Daoy (cell line): Measurements from ENCODE around the gene ZACN. TPM values are rescaled to one million over a fixed set of nuclear protein-coding genes. Genes with fewer than 3 reads are reported as not detected.

Experiments used
- DNase-seq: peaks from one replicate; pipeline ENCODE4 v3.0.0-alpha.2; 2015; ENCODE audit warnings: low read depth
- total RNA-seq: library from RNA; depleted of rRNA; stranded (reverse); fragments of >200 nt; shearing (Covaris generic); gene quantifications from 2 replicates; pipeline ENCODE4 v1.2.3, GENCODE V29; 2014; rRNA removed

The ZACN gene
- total RNA-seq, 1 experiment from 2014 or later, result not detected

GRCh38 chr17:76131692-76132573 is 53.0 kb downstream of the ZACN start:
- DNase-seq, result no peak

Other genes starting within 250 kb of the ZACN start
- gene UNC13D, start 234.8 kb upstream of the ZACN start, total RNA-seq, result 0.06 and 0.86 TPM in 2 replicates
- gene WBP2, start 223.8 kb upstream of the ZACN start, total RNA-seq, result 17.8 and 21.8 TPM in 2 replicates
- gene TRIM47, start 200.6 kb upstream of the ZACN start, total RNA-seq, result 14.4 and 15.2 TPM in 2 replicates
- gene TRIM65, start 182.2 kb upstream of the ZACN start, total RNA-seq, result 15.6 and 24.1 TPM in 2 replicates
- 27.7 and 34.8 TPM in 2 replicates for gene MRPL38, start 174.3 kb upstream of the ZACN start, total RNA-seq
- 6.3 and 8.0 TPM in 2 replicates for gene FBF1, start 138.1 kb upstream of the ZACN start, total RNA-seq
- 28.5 and 35.0 TPM in 2 replicates for gene ACOX1, start 100.0 kb upstream of the ZACN start, total RNA-seq
- 11.1 and 15.0 TPM in 2 replicates for gene TEN1, start 99.9 kb upstream of the ZACN start, total RNA-seq
- 1.3 and 1.5 TPM in 2 replicates for gene CDK3, start 78.3 kb upstream of the ZACN start, total RNA-seq
- 0.06 and 0.12 TPM in 2 replicates for gene EVPL, start 51.9 kb upstream of the ZACN start, total RNA-seq
- 19.1 and 25.4 TPM in 2 replicates for gene SRP68, start 6.7 kb upstream of the ZACN start, total RNA-seq
- gene GALR2, start 4.4 kb upstream of the ZACN start, total RNA-seq, result not detected in 2 replicates
- 45.4 and 48.9 TPM in 2 replicates for gene EXOC7, start 24.6 kb downstream of the ZACN start, total RNA-seq
- gene FOXJ1, start 62.1 kb downstream of the ZACN start, total RNA-seq, result not detected in 2 replicates
- gene RNF157, start 161.3 kb downstream of the ZACN start, total RNA-seq, result 4.8 and 7.3 TPM in 2 replicates
- gene UBALD2, start 186.2 kb downstream of the ZACN start, total RNA-seq, result 11.5 and 15.9 TPM in 2 replicates
- gene QRICH2, start 229.1 kb downstream of the ZACN start, total RNA-seq, result 0.45 and 1.5 TPM in 2 replicates